Hematopoietic multipotent progenitor cell treated with erythropoietin and hydrocortisone succinate and interleukin-3 and kit ligand, for 6 days (in vitro differentiated cells): ENCODE measurements around the gene SEMA5B.

ENCODE experiments used
- DNase-seq: peaks from one replicate; pipeline ENCODE4 v3.0.0-alpha.2; 2015

Gene SEMA5B

GRCh38 chr3:122886251-122886650, 141.3 kb downstream of the SEMA5B start:
- no peak for DNase-seq

GRCh38 chr3:122882361-122882947, 145.1 kb downstream of the SEMA5B start:
- no peak for DNase-seq

- no peak for DNase-seq
Observed at GRCh38 chr3:122880624-122881023, 146.9 kb downstream of the SEMA5B start.

GRCh38 chr3:122880173-122880572, 147.4 kb downstream of the SEMA5B start:
- DNase-seq = no peak

GRCh38 chr3:122875547-122876127, 151.9 kb downstream of the SEMA5B start:
- no peak for DNase-seq

- DNase-seq = no peak
Observed at GRCh38 chr3:122873741-122874515, 153.6 kb downstream of the SEMA5B start.

GRCh38 chr3:122868322-122868721, 159.2 kb downstream of the SEMA5B start:
- DNase-seq = no peak

- no peak for DNase-seq
Observed at GRCh38 chr3:122864498-122864897, 163.1 kb downstream of the SEMA5B start.

- DNase-seq = no peak
Observed at GRCh38 chr3:122862381-122862780, 165.2 kb downstream of the SEMA5B start.
